PC-9 (cell line): Measurements from ENCODE around the gene MYH11. TPM values are rescaled to one million over a fixed set of nuclear protein-coding genes. Genes with fewer than 3 reads are reported as not detected.
"Not testable (repeated sequence)": the region's sequence is repeated elsewhere in the genome, so short reads cannot be mapped to it uniquely, and the experiment has no call there.

ENCODE experiments used
- BruUV-seq: library from RNA; stranded (reverse); fragments of 400-500 nt; replicated peaks from 2 replicates; lab custom pipeline; 2021; lab: Mats Ljungman, UMichigan
- CTCF ChIA-PET: fragments of 300-600 bp; sonication (Branson Sonifier 250); formaldehyde crosslinking; loops from one replicate; lab custom pipeline; 2022; ENCODE audit warnings: antibody characterized with exemption; lab: Charles Lee
- POLR2A ChIA-PET: fragments of 300-600 bp; sonication (Branson Sonifier 250); formaldehyde crosslinking; loops from one replicate; lab custom pipeline; 2022; ENCODE audit warnings: antibody characterized with exemption; ENCODE audit not compliant: unreplicated experiment; lab: Charles Lee
- DNase-seq, 2 experiments: peaks; one replicate each; pipeline versions ENCODE4 v3.0.0 to v3.0.0-alpha.2; 2015 to 2022; ENCODE audit warnings: mixed read lengths in 1 of 2
- H2AFZ ChIP-seq: fragments of 200-600 bp; sonication (generic); 2 replicates; pipeline ENCODE4 v1.8.1; 2017; ENCODE audit warnings: antibody characterized with exemption
- H3F3A ChIP-seq: fragments of 200-600 bp; sonication (generic); 2 replicates; pipeline ENCODE4 v1.8.1; 2017; ENCODE audit warnings: antibody characterized with exemption, mild to moderate bottlenecking, low read depth; ENCODE audit not compliant: insufficient read depth
- H3K27ac ChIP-seq: fragments of 200-600 bp; sonication (generic); 2 replicates; pipeline ENCODE4 v1.6.1; 2016; ENCODE audit warnings: mixed run types
- H3K27me3 ChIP-seq: fragments of 200-600 bp; sonication (generic); 2 replicates; pipeline ENCODE4 v1.6.1; 2016; ENCODE audit warnings: low read depth, mixed run types; ENCODE audit not compliant: insufficient read depth
- H3K36me3 ChIP-seq: fragments of 200-600 bp; sonication (generic); 2 replicates; pipeline ENCODE4 v1.6.1; 2016; ENCODE audit warnings: low read depth, mixed run types
- H3K4me1 ChIP-seq: fragments of 200-600 bp; sonication (generic); replicated peaks from 2 replicates; pipeline ENCODE4 v1.6.1; 2016; ENCODE audit warnings: mixed run types; ENCODE audit not compliant: insufficient read depth
- H3K4me2 ChIP-seq: fragments of 200-600 bp; sonication (generic); 2 replicates; pipeline ENCODE4 v1.6.1; 2017; ENCODE audit warnings: mixed run types
- H3K4me3 ChIP-seq: fragments of 200-600 bp; sonication (generic); 2 replicates; pipeline ENCODE4 v1.6.1; 2016; ENCODE audit warnings: mixed run types
- H3K79me2 ChIP-seq: fragments of 200-600 bp; sonication (generic); 2 replicates; pipeline ENCODE4 v1.6.1; 2017; ENCODE audit warnings: low read depth, mixed run types
- H3K9me2 ChIP-seq: fragments of 200-600 bp; sonication (generic); 2 replicates; pipeline ENCODE4 v1.8.1; 2017; ENCODE audit warnings: mild to moderate bottlenecking; ENCODE audit not compliant: insufficient read depth
- H3K9me3 ChIP-seq: fragments of 200-600 bp; sonication (generic); 2 replicates; pipeline ENCODE4 v1.8.1; 2016; ENCODE audit warnings: low read depth; ENCODE audit not compliant: insufficient read depth
- H4K20me1 ChIP-seq: fragments of 200-600 bp; sonication (generic); 2 replicates; pipeline ENCODE4 v1.8.1; 2017; ENCODE audit not compliant: insufficient read depth
- CTCF ChIP-seq: fragments of 200-600 bp; sonication (generic); conservative IDR thresholded peaks from 2 replicates; pipeline ENCODE4 v1.6.1; 2017; ENCODE audit warnings: mixed run types, antibody characterized with exemption, mild to moderate bottlenecking, moderate library complexity
- EZH2 ChIP-seq: fragments of 200-600 bp; sonication (generic); IDR thresholded peaks from 2 replicates; pipeline ENCODE4 v1.8.0; 2017; ENCODE audit warnings: antibody characterized with exemption, low read depth
- intact Hi-C: fragments of 100-400 bp; cut with micrococcal nuclease; formaldehyde crosslinking; loops from one replicate; pipeline ENCODE4 v1.10.0; 2022; ENCODE audit not compliant: unreplicated experiment
- total RNA-seq: library from RNA; stranded (reverse); gene quantifications from 2 replicates; pipeline ENCODE4 v1.2.3, GENCODE V29; 2021

Gene MYH11
- total RNA-seq, 1 experiment from 2014 or later, result 0.11 TPM

DNA sequence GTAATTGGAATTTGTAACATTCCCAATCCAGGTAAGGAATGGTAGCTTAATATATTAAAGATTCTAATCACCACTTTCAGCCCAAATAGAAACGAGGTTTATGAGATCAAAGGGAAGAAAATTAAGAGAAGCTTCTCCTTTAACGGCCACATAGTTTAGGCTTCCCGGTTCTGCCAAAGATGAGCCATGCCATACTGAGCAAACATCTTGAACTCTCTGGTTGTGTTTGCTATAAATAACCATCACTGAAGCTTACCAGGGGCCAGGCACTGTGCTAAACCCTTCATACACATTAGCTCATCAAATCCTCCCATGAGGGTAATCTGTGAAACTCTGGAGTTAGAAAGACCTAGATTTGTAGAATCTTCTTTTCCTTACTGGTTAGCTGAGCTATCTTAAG is 2.8 kb downstream of the MYH11 start:
- Histone ChIP-seq H3K27me3 (no peaks in the 10 kb centered on the region), H3K27ac (no peak overlapping the region), H3K4me3 (no peak overlapping the region), H4K20me1 (no peaks in the 10 kb centered on the region), H3F3A (no peaks in the 10 kb centered on the region), H2AFZ (no peak overlapping the region; the same call in 1 of the 2 replicates), H3K4me2 (no peak overlapping the region), H3K36me3 (no peaks in the 10 kb centered on the region), H3K4me1 (no peaks in the 10 kb centered on the region), H3K9me2 (no peaks in the 10 kb centered on the region), H3K9me3 (no peaks in the 10 kb centered on the region), H3K79me2 (no peaks in the 10 kb centered on the region)
- intact Hi-C loops, result no loop called here
- TF ChIP-seq CTCF (no peak), EZH2 (no peak)
- ChIA-PET CTCF (no interaction called here), POLR2A (no interaction called here)
- no TSS peak for BruUV-seq
- DNase-seq, result no peak

GRCh38 chr16:15853021-15853420 is 3.8 kb downstream of the MYH11 start:
- H3K79me2 ChIP-seq, result no peaks in the 10 kb centered on the region
- H3K4me2 ChIP-seq, result no peak overlapping the region
- H2AFZ ChIP-seq, result no peak overlapping the region
- no peak overlapping the region for H3K4me3 ChIP-seq
- H4K20me1 ChIP-seq, result no peaks in the 10 kb centered on the region
- no peak for DNase-seq
- no peaks in the 10 kb centered on the region for H3F3A ChIP-seq
- intact Hi-C loops, result no loop called here
- no peaks in the 10 kb centered on the region for H3K27me3 ChIP-seq
- H3K9me2 ChIP-seq, result no peaks in the 10 kb centered on the region
- H3K9me3 ChIP-seq, result no peaks in the 10 kb centered on the region
- ChIA-PET POLR2A (no interaction called here), CTCF (no interaction called here)
- no peaks in the 10 kb centered on the region for H3K36me3 ChIP-seq
- H3K4me1 ChIP-seq, result no peaks in the 10 kb centered on the region
- TF ChIP-seq CTCF, result no peak
- no peak for TF ChIP-seq EZH2
- BruUV-seq, result no TSS peak
- no peak overlapping the region for H3K27ac ChIP-seq

DNA sequence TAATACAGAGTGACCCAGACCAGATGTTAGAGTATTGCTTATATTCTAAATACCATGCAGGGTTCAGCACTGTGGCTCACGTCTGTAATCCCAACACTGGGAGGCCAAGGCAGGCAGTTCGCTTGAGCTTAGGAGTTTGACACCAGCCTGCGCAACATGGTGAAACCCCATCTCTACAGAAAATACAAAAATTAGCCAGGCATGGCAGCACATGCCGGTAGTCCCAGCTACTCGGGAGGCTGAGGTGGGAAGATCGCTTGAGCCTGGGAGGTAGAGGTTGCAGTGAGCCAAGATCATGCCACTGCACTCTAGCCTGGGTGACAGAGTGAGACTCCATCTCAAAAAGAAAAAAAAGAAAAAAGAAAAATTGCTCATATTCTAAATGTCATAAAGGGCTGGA is 6.3 kb downstream of the MYH11 start:
- H3K27me3 ChIP-seq, H3K4me3 ChIP-seq, intact Hi-C loops, DNase-seq, H3K9me2 ChIP-seq, H3K4me2 ChIP-seq, CTCF ChIA-PET, H3K79me2 ChIP-seq, H3K4me1 ChIP-seq, H3K9me3 ChIP-seq, H2AFZ ChIP-seq, H3F3A ChIP-seq, H3K27ac ChIP-seq, BruUV-seq, H4K20me1 ChIP-seq, H3K36me3 ChIP-seq: not testable (repeated sequence)
- POLR2A ChIA-PET, result interaction anchor here (0.6 kb wide), 1 partner anchor 29 kb away, joined by 4 read pairs; no protein-coding TSS in a partner anchor
